Endodermal cell (in vitro differentiated cells): ENCODE results near the gene EZH1. TPM values are rescaled to one million over a fixed set of nuclear protein-coding genes. Genes with fewer than 3 reads are reported as not detected.

Source experiments
- DNase-seq: peaks from one replicate; pipeline ENCODE4 v3.0.0-alpha.2; 2017
- H3K27ac ChIP-seq: 2 replicates; pipeline ENCODE4 v1.5.1; 2013; ENCODE audit warnings: mild to moderate bottlenecking, low read depth, low read length, moderate library complexity
- H3K27me3 ChIP-seq: 2 replicates; pipeline ENCODE4 v1.6.1; 2013; ENCODE audit warnings: mild to moderate bottlenecking, low read length, moderate library complexity; ENCODE audit not compliant: insufficient read depth, control insufficient read depth, poor library complexity, severe bottlenecking
- H3K36me3 ChIP-seq: 2 replicates; pipeline ENCODE4 v1.7.0; 2013; ENCODE audit warnings: mild to moderate bottlenecking, low read length, moderate library complexity; ENCODE audit not compliant: control insufficient read depth, insufficient read depth
- H3K4me1 ChIP-seq: one replicate; pipeline ENCODE4 v1.7.0; 2013; ENCODE audit warnings: low read length; ENCODE audit not compliant: control insufficient read depth, insufficient read depth
- H3K4me3 ChIP-seq: 2 replicates; pipeline ENCODE4 v1.5.1; 2013; ENCODE audit warnings: mild to moderate bottlenecking, low read length, moderate library complexity
- H3K9ac ChIP-seq: 2 replicates; pipeline ENCODE4 v1.6.1; 2013; ENCODE audit warnings: mild to moderate bottlenecking, low read length, moderate library complexity; ENCODE audit not compliant: poor library complexity, severe bottlenecking; ENCODE audit errors: extremely low read depth
- H3K9me3 ChIP-seq: 2 replicates; pipeline ENCODE4 v1.6.1; 2013; ENCODE audit warnings: mild to moderate bottlenecking, low read length, moderate library complexity; ENCODE audit not compliant: control insufficient read depth
- H3K27ac Mint-ChIP-seq: 2 replicates; pipeline ENCODE4 v1.8.0; 2020; ENCODE audit warnings: mixed read lengths
- H3K27me3 Mint-ChIP-seq: 2 replicates; pipeline ENCODE4 v1.8.0; 2021; ENCODE audit warnings: mild to moderate bottlenecking, mixed read lengths; ENCODE audit not compliant: insufficient read depth
- H3K36me3 Mint-ChIP-seq: 2 replicates; pipeline ENCODE4 v1.8.0; 2020; ENCODE audit warnings: low read depth, mixed read lengths
- H3K4me1 Mint-ChIP-seq: 2 replicates; pipeline ENCODE4 v1.8.0; 2020; ENCODE audit warnings: mixed read lengths
- H3K4me3 Mint-ChIP-seq: 2 replicates; pipeline ENCODE4 v1.8.0; 2020; ENCODE audit warnings: mild to moderate bottlenecking, moderate library complexity, mixed read lengths
- H3K9me3 Mint-ChIP-seq: 2 replicates; pipeline ENCODE4 v1.8.0; 2020; ENCODE audit warnings: mild to moderate bottlenecking, mixed read lengths
- CTCF ChIP-seq: fragments of 200-600 bp; sonication (generic); conservative IDR thresholded peaks from 2 replicates; pipeline ENCODE4 v1.5.0; 2021; ENCODE audit warnings: antibody characterized with exemption, mild to moderate bottlenecking
- WGBS, 2 experiments: methylation state at CpG; one replicate each; pipeline versions ENCODE4 v1.1.5 to v1.1.7; 2013; ENCODE audit warnings: missing lambda C conversion rate in 2 of 2, mixed read lengths in 1 of 2; ENCODE audit not compliant: insufficient coverage in 1 of 2, insufficient read length in 1 of 2; 5-methylcytosine and 5-hydroxymethylcytosine counted together
- total RNA-seq, 2 donors: library from RNA; stranded (reverse); fragmentation: NEBNext Ultra II Directional in 1 of 2; extraction: Animal tissue kit (Norgen Biotek cat#: 25700) in 1 of 2; gene quantifications; 2 replicates in 1 of 2; 3 replicates in 1 of 2; pipeline ENCODE4 v1.2.1, GENCODE V29; 2021

Gene EZH1
- total RNA-seq, 2 donors from 2014 or later: 26.0 to 27.2 TPM

- peaks cover 4% of the 10 kb centered on the region for H3K4me1 ChIP-seq
- Mint-ChIP-seq H3K36me3 (no peaks in the 10 kb centered on the region), H3K4me3 (no peak overlapping the region), H3K9me3 (no peaks in the 10 kb centered on the region), H3K27me3 (peaks cover 35% of the 10 kb centered on the region), H3K27ac (no peak overlapping the region), H3K4me1 (peaks cover 7% of the 10 kb centered on the region)
- H3K9me3 ChIP-seq: no peaks in the 10 kb centered on the region
- H3K27ac ChIP-seq: no peak overlapping the region
- H3K36me3 ChIP-seq: no peaks in the 10 kb centered on the region
- no peak for TF ChIP-seq CTCF
- 84 to 96% methylated on average over 4 to 6 of the region's 6 CpGs for whole genome bisulfite sequencing, 2 experiments
- H3K4me3 ChIP-seq: no peak overlapping the region
- H3K27me3 ChIP-seq: peaks cover 27% of the 10 kb centered on the region
- no peak overlapping the region for H3K9ac ChIP-seq
- no peak for DNase-seq
Measured at GRCh38 chr17:42766124-42766523, 21.3 kb upstream of the EZH1 start.

GRCh38 chr17:42761638-42762037 is 16.8 kb upstream of the EZH1 start:
- Mint-ChIP-seq H3K36me3 (no peaks in the 10 kb centered on the region), H3K4me1 (peaks cover 7% of the 10 kb centered on the region), H3K9me3 (no peaks in the 10 kb centered on the region), H3K4me3 (peak overlapping the region; percentile 54), H3K27me3 (peaks cover 46% of the 10 kb centered on the region), H3K27ac (no peak overlapping the region)
- Histone ChIP-seq H3K4me1 (peaks cover 4% of the 10 kb centered on the region), H3K36me3 (no peaks in the 10 kb centered on the region), H3K9ac (no peak overlapping the region), H3K27me3 (peaks cover 49% of the 10 kb centered on the region), H3K27ac (no peak overlapping the region), H3K4me3 (no peak overlapping the region), H3K9me3 (no peaks in the 10 kb centered on the region)
- TF ChIP-seq CTCF: no peak
- peak; percentile 52 for DNase-seq
- 82 to 86% methylated on average over 6 to 12 of the region's 12 CpGs for WGBS, 2 experiments

- Mint-ChIP-seq H3K27ac (no peak within 1 kb of the TSS), H3K36me3 (no peaks in the 10 kb centered on the region), H3K9me3 (no peaks in the 10 kb centered on the region), H3K27me3 (peaks cover 47% of the 10 kb centered on the region), H3K4me1 (peaks cover 7% of the 10 kb centered on the region), H3K4me3 (peak within 1 kb of the TSS; percentile 54)
- H3K36me3 ChIP-seq: no peaks in the 10 kb centered on the region
- H3K4me1 ChIP-seq: peaks cover 4% of the 10 kb centered on the region
- no peak within 1 kb of the TSS for H3K9ac ChIP-seq
- WGBS, 2 experiments: 6% methylated on average over 91 of the region's 92 CpGs; no CpG with 5 or more reads in 1 of the 2 experiments
- no peaks in the 10 kb centered on the region for H3K9me3 ChIP-seq
- H3K4me3 ChIP-seq: peak within 1 kb of the TSS; percentile 58
- no peak for TF ChIP-seq CTCF
- peak; percentile 84 for DNase-seq
- H3K27ac ChIP-seq: no peak within 1 kb of the TSS
- H3K27me3 ChIP-seq: peaks cover 49% of the 10 kb centered on the region
Measured at GRCh38 chr17:42760652-42761581, 16.1 kb upstream of the EZH1 start, which contains the start of gene RAMP2. TSS of gene RAMP2 (plus strand) at chr17:42761227. CDS start at chr17:42761262, 35 bp downstream.
